H1 (cell line): ENCODE data around the gene ZNF292. TPM values are rescaled to one million over a fixed set of nuclear protein-coding genes. Genes with fewer than 3 reads are reported as not detected.

Experiments
- CTCF ChIA-PET: fragments of 300-600 bp; sonication (Branson Sonifier 250); formaldehyde crosslinking; loops from one replicate; lab custom pipeline; 2021; ENCODE audit not compliant: partially characterized antibody; lab: Charles Lee
- POLR2A ChIA-PET: fragments of 300-600 bp; sonication (Branson Sonifier 250); formaldehyde crosslinking; loops from one replicate; lab custom pipeline; 2021; ENCODE audit warnings: inconsistent platforms; ENCODE audit not compliant: partially characterized antibody; lab: Charles Lee
- DNase-seq, 2 experiments: peaks; one replicate each; pipeline versions ENCODE4 v3.0.0 to v3.0.0-alpha.2; 2010 to 2022; ENCODE audit warnings: low spot score in 2 of 2, low read depth in 1 of 2, mixed read lengths in 1 of 2
- FAIRE-seq: peaks from 2 replicates; lab custom pipeline; 2011; peaks lifted over from hg19 to GRCh38; lab: Jason Lieb, UNC
- H2AFZ ChIP-seq: 2 replicates; pipeline ENCODE4 v1.8.1; 2012; ENCODE audit warnings: low read length, inconsistent platforms
- H2AK5ac ChIP-seq: 2 replicates; pipeline ENCODE4 v1.6.1; 2013; ENCODE audit warnings: low read depth, low read length
- H2BK120ac ChIP-seq: replicated peaks from 2 replicates; pipeline ENCODE3; 2013; ENCODE audit warnings: low read depth, low read length, inconsistent platforms
- H2BK12ac ChIP-seq: 2 replicates; pipeline ENCODE4 v1.6.1; 2013; ENCODE audit warnings: low read depth, low read length
- H2BK15ac ChIP-seq: 2 replicates; pipeline ENCODE4 v1.6.1; 2013; ENCODE audit warnings: low read length
- H2BK20ac ChIP-seq: 2 replicates; pipeline ENCODE4 v1.6.1; 2013; ENCODE audit warnings: low read length
- H2BK5ac ChIP-seq: 2 replicates; pipeline ENCODE4 v1.6.1; 2013; ENCODE audit warnings: low read depth, low read length
- H3K14ac ChIP-seq: 2 replicates; pipeline ENCODE4 v1.6.1; 2013; ENCODE audit warnings: inconsistent platforms; ENCODE audit not compliant: insufficient read length
- H3K18ac ChIP-seq: 2 replicates; pipeline ENCODE4 v1.6.1; 2013; ENCODE audit warnings: low read length; ENCODE audit errors: extremely low read depth
- H3K23ac ChIP-seq: 2 replicates; pipeline ENCODE4 v1.6.1; 2013; ENCODE audit warnings: inconsistent platforms; ENCODE audit not compliant: insufficient read length
- H3K23me2 ChIP-seq: 2 replicates; pipeline ENCODE4 v1.6.1; 2013; ENCODE audit warnings: low read depth, low read length
- H3K27ac ChIP-seq: 2 replicates; pipeline ENCODE4 v1.6.1; 2011; ENCODE audit warnings: low read depth, low read length, inconsistent platforms
- H3K27me3 ChIP-seq, 4 experiments: replicated peaks in 1 of 4; 1 replicate in 1 of 4; 2 replicates in 3 of 4; pipeline versions ENCODE4 v1.6.1 to v1.8.1; 2011 to 2013; ENCODE audit warnings: low read length in 3 of 4, mild to moderate bottlenecking in 3 of 4, inconsistent platforms in 2 of 4, mixed read lengths in 2 of 4, moderate library complexity in 1 of 4; ENCODE audit not compliant: control insufficient read depth in 3 of 4, insufficient read depth in 3 of 4; ENCODE audit errors: extremely low read depth in 1 of 4
- H3K36me3 ChIP-seq, 4 experiments: 2 replicates each; pipeline versions ENCODE4 v1.6.1 to v1.8.1; 2011 to 2013; ENCODE audit warnings: mild to moderate bottlenecking in 4 of 4, low read length in 3 of 4, moderate library complexity in 2 of 4, control low read depth in 1 of 4, inconsistent platforms in 1 of 4; ENCODE audit not compliant: insufficient read depth in 4 of 4, control insufficient read depth in 2 of 4
- H3K4ac ChIP-seq: replicated peaks from 2 replicates; pipeline ENCODE3; 2013; ENCODE audit warnings: low read length, low read depth, mixed read lengths, inconsistent platforms; ENCODE audit not compliant: insufficient read length
- H3K4me1 ChIP-seq, 4 experiments: replicated peaks in 1 of 4; 1 replicate in 1 of 4; 2 replicates in 3 of 4; pipeline versions ENCODE4 v1.6.1 to v1.8.1; 2011 to 2013; ENCODE audit warnings: low read length in 3 of 4, inconsistent platforms in 2 of 4, mixed read lengths in 1 of 4; ENCODE audit not compliant: insufficient read depth in 4 of 4, control insufficient read depth in 3 of 4
- H3K4me2 ChIP-seq, 2 experiments: 2 replicates each; pipeline versions ENCODE4 v1.6.1 to v1.8.1; 2011 to 2013; ENCODE audit warnings: low read depth in 2 of 2, low read length in 2 of 2, control low read depth in 1 of 2, inconsistent platforms in 1 of 2, mild to moderate bottlenecking in 1 of 2; ENCODE audit not compliant: insufficient read depth in 1 of 2
- H3K4me3 ChIP-seq, 4 experiments: fragments of 200-600, 300-600 bp in 1 of 4; sonication (generic), shearing (Covaris generic), sonication (Bioruptor Twin) in 1 of 4; 2 replicates each; pipeline versions ENCODE4 v1.5.1 to v1.8.1; 2011 to 2016; ENCODE audit warnings: low read length in 4 of 4, low read depth in 3 of 4, control low read depth in 2 of 4, inconsistent platforms in 2 of 4, mild to moderate bottlenecking in 2 of 4, mixed read lengths in 1 of 4, moderate library complexity in 1 of 4; ENCODE audit not compliant: insufficient read depth in 2 of 4; ENCODE audit errors: extremely low read depth in 1 of 4
- H3K56ac ChIP-seq: replicated peaks from 2 replicates; pipeline ENCODE3; 2013; ENCODE audit warnings: low read depth, mild to moderate bottlenecking, mixed read lengths, low read length, inconsistent platforms; ENCODE audit not compliant: insufficient read length
- H3K79me1 ChIP-seq: 2 replicates; pipeline ENCODE4 v1.6.1; 2013; ENCODE audit warnings: low read depth, low read length, control low read depth
- H3K79me2 ChIP-seq, 2 experiments: 2 replicates each; pipeline versions ENCODE4 v1.6.1 to v1.8.1; 2012 to 2013; ENCODE audit warnings: low read length in 2 of 2, mild to moderate bottlenecking in 2 of 2, inconsistent platforms in 1 of 2; ENCODE audit not compliant: insufficient read depth in 2 of 2, control insufficient read depth in 1 of 2
- H3K9ac ChIP-seq, 4 experiments: replicated peaks in 1 of 4; 1 replicate in 1 of 4; 2 replicates in 3 of 4; pipeline versions ENCODE4 v1.6.1 to v1.8.1; 2011 to 2013; ENCODE audit warnings: low read depth in 3 of 4, low read length in 3 of 4, control low read depth in 2 of 4, mild to moderate bottlenecking in 2 of 4, moderate library complexity in 2 of 4, inconsistent platforms in 1 of 4; ENCODE audit errors: extremely low read depth in 1 of 4
- H3K9me3 ChIP-seq, 2 experiments: 2 replicates each; pipeline versions ENCODE4 v1.6.1 to v1.8.1; 2012 to 2013; ENCODE audit warnings: mild to moderate bottlenecking in 2 of 2, moderate library complexity in 2 of 2, control low read depth in 1 of 2, inconsistent platforms in 1 of 2, low read depth in 1 of 2, low read length in 1 of 2, mixed read lengths in 1 of 2; ENCODE audit not compliant: insufficient read depth in 2 of 2
- H4K20me1 ChIP-seq, 2 experiments: replicated peaks in 1 of 2; 2 replicates each; pipeline versions ENCODE3 to v1.8.1; 2011 to 2013; ENCODE audit warnings: inconsistent platforms in 2 of 2, low read length in 2 of 2, mild to moderate bottlenecking in 1 of 2; ENCODE audit not compliant: insufficient read depth in 2 of 2, control insufficient read depth in 1 of 2
- H4K5ac ChIP-seq: 2 replicates; pipeline ENCODE4 v1.6.1; 2013; ENCODE audit warnings: low read length, low read depth, mixed read lengths, inconsistent platforms; ENCODE audit not compliant: insufficient read length
- H4K8ac ChIP-seq: 2 replicates; pipeline ENCODE4 v1.8.0; 2013; ENCODE audit warnings: mild to moderate bottlenecking, moderate library complexity, low read length, inconsistent platforms; ENCODE audit not compliant: insufficient read depth; ENCODE audit errors: extremely low read depth
- H4K91ac ChIP-seq: replicated peaks from 2 replicates; pipeline ENCODE3; 2013; ENCODE audit warnings: low read length, mixed read lengths, inconsistent platforms; ENCODE audit not compliant: insufficient read length
- ATF2 ChIP-seq: IDR thresholded peaks from 2 replicates; pipeline ENCODE4 v1.6.1; 2012; ENCODE audit warnings: low read length, inconsistent platforms
- CTCF ChIP-seq, 3 experiments: IDR thresholded peaks; 1 replicate in 2 of 3; 2 replicates in 1 of 3; pipeline versions ENCODE4 v1.5.1 to v1.6.1; 2011; ENCODE audit warnings: low read length in 3 of 3, mild to moderate bottlenecking in 3 of 3, inconsistent platforms in 2 of 3, low read depth in 1 of 3, moderate library complexity in 1 of 3; ENCODE audit not compliant: insufficient read depth in 1 of 3; ENCODE audit errors: control extremely low read depth in 1 of 3
- E2F6 ChIP-seq: IDR thresholded peaks from 2 replicates; pipeline ENCODE4 v1.6.1; 2012; ENCODE audit warnings: inconsistent platforms
- FOSL1 ChIP-seq: IDR thresholded peaks from 2 replicates; pipeline ENCODE4 v1.6.1; 2011; ENCODE audit warnings: mild to moderate bottlenecking, low read depth, low read length, moderate library complexity; ENCODE audit not compliant: insufficient read depth
- GABPA ChIP-seq: IDR thresholded peaks from 2 replicates; pipeline ENCODE4 v1.6.1; 2011; ENCODE audit warnings: mild to moderate bottlenecking, low read length, moderate library complexity, borderline replicate concordance; ENCODE audit not compliant: insufficient read depth
- JUN ChIP-seq: IDR thresholded peaks from 2 replicates; pipeline ENCODE4 v1.6.1; 2011; ENCODE audit warnings: low read depth, mild to moderate bottlenecking, improper control_type of control experiment, low read length
- RBBP5 ChIP-seq: IDR thresholded peaks from 2 replicates; pipeline ENCODE4 v1.7.1; 2012; ENCODE audit warnings: low read depth, mild to moderate bottlenecking, inconsistent platforms, low read length, moderate library complexity, borderline replicate concordance
- SIN3A ChIP-seq, 2 experiments: IDR thresholded peaks in 1 of 2; conservative IDR thresholded peaks in 1 of 2; 2 replicates each; pipeline ENCODE4 v1.6.1; 2011 to 2012; ENCODE audit warnings: low read length in 2 of 2, improper control_type of control experiment in 1 of 2, low read depth in 1 of 2, mild to moderate bottlenecking in 1 of 2
- WGBS, 2 experiments: shearing (Covaris generic) in 1 of 2; methylation state at CpG; one replicate each; pipeline versions ENCODE4 v1.1.6 to v1.1.7; 2013 to 2015; ENCODE audit warnings: low lambda C conversion rate in 2 of 2, mixed read lengths in 2 of 2, inconsistent platforms in 1 of 2, low coverage in 1 of 2, missing lambda C conversion rate in 1 of 2; ENCODE audit not compliant: insufficient replicate concordance in 2 of 2, insufficient coverage in 1 of 2, insufficient read length in 1 of 2; ENCODE audit errors: extremely low coverage in 1 of 2, missing lambda C conversion rate in 1 of 2; 5-methylcytosine and 5-hydroxymethylcytosine counted together
- polyA plus RNA-seq, 7 experiments: library from polyadenylated mRNA; depleted of rRNA in 3 of 7; stranded (reverse) in 5 of 7; unstranded in 2 of 7; fragments of >200 nt in 5 of 7; fragments of 200-250 nt in 2 of 7; gene quantifications; 1 replicate in 5 of 7; 2 replicates in 1 of 7; 4 replicates in 1 of 7; pipeline versions ENCODE4 v1.2.1 to v1.2.3, GENCODE V29; 2011 to 2013; ENCODE audit warnings: missing spikeins in 2 of 7, mixed read lengths in 2 of 7
- total RNA-seq: library from RNA; stranded (reverse); fragmentation: NEBNext Ultra II Directional; extraction: Animal tissue kit (Norgen Biotek cat#: 25700); gene quantifications from 2 replicates; pipeline ENCODE4 v1.2.1, GENCODE V29; 2021

Gene ZNF292
- total and polyA plus RNA-seq, 2 of the 8 experiments (the other 6 are each of a cell fraction or from before 2014, with no cell fraction given) = 6.8 to 44.2 TPM

GRCh38 chr6:87312860-87313259, 157.5 kb downstream of the ZNF292 start:
- POLR2A ChIA-PET = interaction anchor here (1.8 kb wide), 1 partner anchor 9 kb away, joined by 7 read pairs; the partner anchor contains the start of gene SMIM8
- H3K79me1 ChIP-seq = no peaks in the 10 kb centered on the region
- H3K27me3 ChIP-seq = no peaks in the 10 kb centered on the region
- no peak overlapping the region for H3K56ac ChIP-seq
- H2AFZ ChIP-seq = no peak overlapping the region
- no peak overlapping the region for H3K14ac ChIP-seq
- H3K4me2 ChIP-seq = no peak overlapping the region
- no peak overlapping the region for H4K8ac ChIP-seq
- no peak overlapping the region for H3K27ac ChIP-seq
- H3K4ac ChIP-seq = no peak overlapping the region
- no peaks in the 10 kb centered on the region for H4K20me1 ChIP-seq
- H3K23me2 ChIP-seq = no peaks in the 10 kb centered on the region
- H3K9ac ChIP-seq = no peak overlapping the region
- DNase-seq (no peak), FAIRE-seq (no peak)
- WGBS, 2 experiments = 0% methylated on average over 1 of the region's 1 CpG; no CpG with 5 or more reads in 1 of the 2 experiments
- no peaks in the 10 kb centered on the region for H3K36me3 ChIP-seq
- no peak overlapping the region for H3K4me3 ChIP-seq
- no peak overlapping the region for H2BK5ac ChIP-seq
- no peak overlapping the region for H2BK120ac ChIP-seq
- H2BK12ac ChIP-seq = no peak overlapping the region
- H2BK20ac ChIP-seq = no peak overlapping the region
- H3K18ac ChIP-seq = no peak overlapping the region
- no peak overlapping the region for H3K23ac ChIP-seq
- H4K5ac ChIP-seq = no peak overlapping the region
- no peaks in the 10 kb centered on the region for H3K4me1 ChIP-seq
- H3K9me3 ChIP-seq = no peaks in the 10 kb centered on the region
- H3K79me2 ChIP-seq = no peaks in the 10 kb centered on the region
- H2BK15ac ChIP-seq = no peak overlapping the region
- no peak overlapping the region for H4K91ac ChIP-seq
- CTCF ChIA-PET = no interaction called here
- H2AK5ac ChIP-seq = no peak overlapping the region
- TF ChIP-seq SIN3A (conservative IDR thresholded peaks at IDR 0.05 in 1 of 2, IDR thresholded peaks at IDR 0.05 in 1 of 2; ENCODE audit: low read depth in 1 of 2, low read length in 2 of 2) = no peak
- no peak for TF ChIP-seq JUN
- no peak for TF ChIP-seq CTCF (IDR thresholded peaks at IDR 0.05; ENCODE audit: control extremely low read depth in 1 of 3, insufficient read depth in 1 of 3, low read depth in 1 of 3, low read length in 3 of 3)
- no peak for TF ChIP-seq E2F6
- no peak for TF ChIP-seq ATF2
- TF ChIP-seq FOSL1 = no peak
- no peak for TF ChIP-seq GABPA
- no peak for TF ChIP-seq RBBP5
